A673 (cell line): ENCODE results near the gene SEC14L3. TPM values are rescaled to one million over a fixed set of nuclear protein-coding genes. Genes with fewer than 3 reads are reported as not detected.

ENCODE experiments used
- BruUV-seq: library from RNA; stranded (reverse); fragments of 400-500 nt; replicated peaks from 2 replicates; lab custom pipeline; 2021; lab: Mats Ljungman, UMichigan
- CTCF ChIA-PET: fragments of 300-600 bp; sonication (Branson Sonifier 250); formaldehyde crosslinking; loops from one replicate; lab custom pipeline; 2022; ENCODE audit warnings: antibody characterized with exemption; lab: Charles Lee
- POLR2A ChIA-PET: fragments of 300-600 bp; sonication (Branson Sonifier 250); formaldehyde crosslinking; loops from one replicate; lab custom pipeline; 2022; ENCODE audit warnings: antibody characterized with exemption; ENCODE audit not compliant: low non-redundant PET; lab: Charles Lee
- DNase-seq: peaks from one replicate; pipeline ENCODE4 v3.0.0-alpha.2; 2015; ENCODE audit warnings: low spot score
- H3K27ac ChIP-seq: fragments of 200-600 bp; sonication (generic); 2 replicates; pipeline ENCODE4 v1.5.1; 2016; ENCODE audit warnings: mixed run types, low read depth, mild to moderate bottlenecking, mixed read lengths, antibody characterized with exemption, low read length; ENCODE audit not compliant: poor library complexity, severe bottlenecking
- H3K27me3 ChIP-seq: fragments of 200-600 bp; sonication (generic); replicated peaks from 2 replicates; pipeline ENCODE4 v1.6.1; 2017; ENCODE audit warnings: mixed run types, low read depth, mild to moderate bottlenecking, mixed read lengths, antibody characterized with exemption, low read length; ENCODE audit not compliant: insufficient read depth, poor library complexity
- H3K36me3 ChIP-seq: fragments of 200-600 bp; sonication (generic); 2 replicates; pipeline ENCODE4 v1.6.1; 2016; ENCODE audit warnings: mixed run types, mild to moderate bottlenecking, mixed read lengths, antibody characterized with exemption, low read length; ENCODE audit not compliant: insufficient read depth, poor library complexity, severe bottlenecking
- H3K4me1 ChIP-seq: fragments of 200-600 bp; sonication (generic); 2 replicates; pipeline ENCODE4 v1.6.1; 2017; ENCODE audit warnings: mixed run types, mild to moderate bottlenecking, mixed read lengths, antibody characterized with exemption, low read length; ENCODE audit not compliant: insufficient read depth, poor library complexity, severe bottlenecking
- H3K4me3 ChIP-seq: fragments of 200-600 bp; sonication (generic); 2 replicates; pipeline ENCODE4 v1.5.1; 2016; ENCODE audit warnings: low read depth, mixed run types, mild to moderate bottlenecking, mixed read lengths, low read length; ENCODE audit not compliant: poor library complexity, severe bottlenecking
- H3K9me3 ChIP-seq: fragments of 200-600 bp; sonication (generic); 2 replicates; pipeline ENCODE4 v1.6.1; 2016; ENCODE audit warnings: mixed run types, low read depth, mild to moderate bottlenecking, mixed read lengths, antibody characterized with exemption, low read length; ENCODE audit not compliant: poor library complexity, severe bottlenecking
- CTCF ChIP-seq: fragments of 300-800, 200-600 bp; sonication (generic); conservative IDR thresholded peaks from 2 replicates; pipeline ENCODE4 v1.5.1; 2017; ENCODE audit warnings: low read depth, mild to moderate bottlenecking, antibody characterized with exemption, low read length, moderate library complexity, mixed read lengths
- EZH2 ChIP-seq: fragments of 200-600 bp; sonication (generic); IDR thresholded peaks from 2 replicates; pipeline ENCODE4 v1.6.1; 2017; ENCODE audit warnings: borderline replicate concordance, low read depth, mild to moderate bottlenecking, mixed read lengths, antibody characterized with exemption, low read length; ENCODE audit not compliant: poor library complexity, severe bottlenecking
- intact Hi-C: fragments of 100-400 bp; cut with micrococcal nuclease; formaldehyde crosslinking; loops from one replicate; pipeline ENCODE4 v1.10.0; 2022; ENCODE audit not compliant: unreplicated experiment
- total RNA-seq: library from RNA; stranded (reverse); gene quantifications from 2 replicates; pipeline ENCODE4 v1.2.3, GENCODE V29; 2021

Gene SEC14L3
- total RNA-seq, 1 experiment from 2014 or later, result not detected

- Histone ChIP-seq H3K36me3 (no peaks in the 10 kb centered on the region), H3K4me3 (no peak overlapping the region), H3K9me3 (no peaks in the 10 kb centered on the region), H3K27me3 (no peaks in the 10 kb centered on the region), H3K4me1 (peaks cover 39% of the 10 kb centered on the region), H3K27ac (peak overlapping the region; percentile 100)
- TF ChIP-seq EZH2, result no peak
- TF ChIP-seq CTCF, result no peak
- no TSS peak for BruUV-seq
- intact Hi-C loops, result no loop called here
- DNase-seq, result no peak
- ChIA-PET CTCF (no interaction called here), POLR2A (interaction anchor here (0.9 kb wide), 1 partner anchor 11 kb away, joined by 3 read pairs; no protein-coding TSS in a partner anchor)
Measured at GRCh38 chr22:30434843-30435242, 37.0 kb downstream of the SEC14L3 start.

- TF ChIP-seq CTCF (no peak), EZH2 (no peak)
- POLR2A ChIA-PET, result interaction anchor here (0.6 kb wide), 1 partner anchor 299 kb away, joined by 3 read pairs; no protein-coding TSS in a partner anchor
Measured at GRCh38 chr22:30433773-30434172, 38.0 kb downstream of the SEC14L3 start.

GRCh38 chr22:30433227-30433626 is 38.6 kb downstream of the SEC14L3 start:
- peaks cover 31% of the 10 kb centered on the region for H3K4me1 ChIP-seq
- H3K4me3 ChIP-seq, result no peak overlapping the region
- CTCF ChIA-PET, result no interaction called here
- intact Hi-C loops, result no loop called here
- no peak for TF ChIP-seq EZH2
- TF ChIP-seq CTCF, result no peak
- H3K36me3 ChIP-seq, result peaks cover 8% of the 10 kb centered on the region
- no peaks in the 10 kb centered on the region for H3K27me3 ChIP-seq
- H3K27ac ChIP-seq, result peak overlapping the region; percentile 100
- H3K9me3 ChIP-seq, result no peaks in the 10 kb centered on the region
- no TSS peak for BruUV-seq
- DNase-seq, result no peak
- POLR2A ChIA-PET, result no interaction called here

More at GRCh38 chr22:30433773-30434172, 38.0 kb downstream of the SEC14L3 start:
- H3K9me3 ChIP-seq, result no peaks in the 10 kb centered on the region
- no peak for DNase-seq
- H3K27ac ChIP-seq, result peak overlapping the region; percentile 100
- H3K36me3 ChIP-seq, result peaks cover 3% of the 10 kb centered on the region
- intact Hi-C loops, result no loop called here
- CTCF ChIA-PET, result no interaction called here
- peaks cover 36% of the 10 kb centered on the region for H3K4me1 ChIP-seq
- no TSS peak for BruUV-seq
- H3K27me3 ChIP-seq, result no peaks in the 10 kb centered on the region
- no peak overlapping the region for H3K4me3 ChIP-seq
